K562 treated with DMSO at 1 percent for 48 hours (cell line): ENCODE data around the gene TNN. TPM values are rescaled to one million over a fixed set of nuclear protein-coding genes. Genes with fewer than 3 reads are reported as not detected.

Experiments
- total RNA-seq: library from RNA; unstranded; fragments of 300-600 nt; gene quantifications from 2 replicates; pipeline ENCODE4 v1.2.3, GENCODE V29; 2022; ENCODE audit warnings: low replicate concordance; ENCODE audit errors: extremely low read depth

TNN gene, protein sequence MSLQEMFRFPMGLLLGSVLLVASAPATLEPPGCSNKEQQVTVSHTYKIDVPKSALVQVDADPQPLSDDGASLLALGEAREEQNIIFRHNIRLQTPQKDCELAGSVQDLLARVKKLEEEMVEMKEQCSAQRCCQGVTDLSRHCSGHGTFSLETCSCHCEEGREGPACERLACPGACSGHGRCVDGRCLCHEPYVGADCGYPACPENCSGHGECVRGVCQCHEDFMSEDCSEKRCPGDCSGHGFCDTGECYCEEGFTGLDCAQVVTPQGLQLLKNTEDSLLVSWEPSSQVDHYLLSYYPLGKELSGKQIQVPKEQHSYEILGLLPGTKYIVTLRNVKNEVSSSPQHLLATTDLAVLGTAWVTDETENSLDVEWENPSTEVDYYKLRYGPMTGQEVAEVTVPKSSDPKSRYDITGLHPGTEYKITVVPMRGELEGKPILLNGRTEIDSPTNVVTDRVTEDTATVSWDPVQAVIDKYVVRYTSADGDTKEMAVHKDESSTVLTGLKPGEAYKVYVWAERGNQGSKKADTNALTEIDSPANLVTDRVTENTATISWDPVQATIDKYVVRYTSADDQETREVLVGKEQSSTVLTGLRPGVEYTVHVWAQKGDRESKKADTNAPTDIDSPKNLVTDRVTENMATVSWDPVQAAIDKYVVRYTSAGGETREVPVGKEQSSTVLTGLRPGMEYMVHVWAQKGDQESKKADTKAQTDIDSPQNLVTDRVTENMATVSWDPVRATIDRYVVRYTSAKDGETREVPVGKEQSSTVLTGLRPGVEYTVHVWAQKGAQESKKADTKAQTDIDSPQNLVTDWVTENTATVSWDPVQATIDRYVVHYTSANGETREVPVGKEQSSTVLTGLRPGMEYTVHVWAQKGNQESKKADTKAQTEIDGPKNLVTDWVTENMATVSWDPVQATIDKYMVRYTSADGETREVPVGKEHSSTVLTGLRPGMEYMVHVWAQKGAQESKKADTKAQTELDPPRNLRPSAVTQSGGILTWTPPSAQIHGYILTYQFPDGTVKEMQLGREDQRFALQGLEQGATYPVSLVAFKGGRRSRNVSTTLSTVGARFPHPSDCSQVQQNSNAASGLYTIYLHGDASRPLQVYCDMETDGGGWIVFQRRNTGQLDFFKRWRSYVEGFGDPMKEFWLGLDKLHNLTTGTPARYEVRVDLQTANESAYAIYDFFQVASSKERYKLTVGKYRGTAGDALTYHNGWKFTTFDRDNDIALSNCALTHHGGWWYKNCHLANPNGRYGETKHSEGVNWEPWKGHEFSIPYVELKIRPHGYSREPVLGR (N-terminal part only)
- not detected in 2 replicates for total RNA-seq

GRCh38 chr1:175067362-175068106, at the start of gene TNN:
Gene TNN (plus strand): TSS chr1:175067833. CDS start chr1:175077419, 9,586 bp downstream.

GRCh38 chr1:175023043-175023921, 44.4 kb upstream of the TNN start, which contains the start of gene MRPS14:
Gene MRPS14 (minus strand): TSS chr1:175023425. CDS start chr1:175023408, 17 bp downstream.

GRCh38 chr1:175192630-175193526, 125.2 kb downstream of the TNN start, which contains the start of gene KIAA0040:
Gene KIAA0040 (minus strand): TSS chr1:175192776. CDS start chr1:175161013, 31,763 bp downstream.

Other genes starting within 250 kb of the TNN start
- gene CACYBP, start 67.9 kb upstream of the TNN start, total RNA-seq, result not detected in 2 replicates
- gene MRPS14, start 44.4 kb upstream of the TNN start, total RNA-seq, result not detected in 2 replicates
- gene KIAA0040, start 124.9 kb downstream of the TNN start, total RNA-seq, result not detected in 2 replicates